GM18520 (cell line): ENCODE measurements around the gene SLC5A4.

Source experiments
- ATAC-seq: cut with Tn5 transposase; IDR thresholded peaks from one replicate; pipeline ENCODE4 v1.9.1; 2021; ENCODE audit not compliant: unreplicated experiment

The SLC5A4 gene

GRCh38 chr22:32233091-32233490 lies 22.1 kb downstream of the SLC5A4 start:
- no peak for ATAC-seq

GRCh38 chr22:32232191-32232830 lies 22.8 kb downstream of the SLC5A4 start:
- no peak for ATAC-seq

- ATAC-seq: no peak
These were observed 28.6 kb downstream of the SLC5A4 start for GRCh38 chr22:32226326-32227104.

- no peak for ATAC-seq
These were observed 32.2 kb downstream of the SLC5A4 start for GRCh38 chr22:32222991-32223390.

GRCh38 chr22:32219026-32219425 lies 36.1 kb downstream of the SLC5A4 start:
- no peak for ATAC-seq

GRCh38 chr22:32218470-32218869 lies 36.7 kb downstream of the SLC5A4 start:
- ATAC-seq: no peak

- ATAC-seq: no peak
These were observed 37.7 kb downstream of the SLC5A4 start for GRCh38 chr22:32217465-32217864.

GRCh38 chr22:32216911-32217310 lies 38.2 kb downstream of the SLC5A4 start:
- ATAC-seq: no peak

GRCh38 chr22:32211011-32211410 lies 44.1 kb downstream of the SLC5A4 start:
- no peak for ATAC-seq

GRCh38 chr22:32208681-32209080 lies 46.5 kb downstream of the SLC5A4 start:
- no peak for ATAC-seq

- no peak for ATAC-seq
These were observed 47.1 kb downstream of the SLC5A4 start for GRCh38 chr22:32207971-32208480.

- ATAC-seq: no peak
These were observed 48.1 kb downstream of the SLC5A4 start for GRCh38 chr22:32206774-32207758.

- ATAC-seq: no peak
These were observed 49.0 kb downstream of the SLC5A4 start for GRCh38 chr22:32205974-32206773.

GRCh38 chr22:32204856-32205722 lies 50.1 kb downstream of the SLC5A4 start, which contains the start of gene RFPL2:
Gene RFPL2, minus strand, starts transcription at chr22:32205073. Its CDS starts 2,622 bp downstream, at chr22:32202451.
- ATAC-seq: no peak

GRCh38 chr22:32204040-32204855 lies 50.9 kb downstream of the SLC5A4 start:
- no peak for ATAC-seq

GRCh38 chr22:32203181-32204039 lies 51.7 kb downstream of the SLC5A4 start:
- ATAC-seq: no peak

- no peak for ATAC-seq
These were observed 52.5 kb downstream of the SLC5A4 start for GRCh38 chr22:32202539-32203180.
